Measurements from ENCODE around the gene GLO1. TPM values are rescaled to one million over a fixed set of nuclear protein-coding genes. Genes with fewer than 3 reads are reported as not detected.

The GLO1 gene
- polyA plus RNA-seq, 3 donors: 22.9 to 84.1 (median 39.5) TPM

- H3K27ac ChIP-seq (ENCODE audit: low read depth, low read length): no peak overlapping the region
Measured at GRCh38 chr6:38678178-38678760, 24.7 kb downstream of the GLO1 start.

GRCh38 chr6:38676974-38677544 is 25.9 kb downstream of the GLO1 start:
- WGBS, 3 donors: 26 to 74% (median 71%) methylated on average over 1 of the region's 1 CpG

More at GRCh38 chr6:38678178-38678760, 24.7 kb downstream of the GLO1 start:
- 88 to 95% (median 89%) methylated on average over 7 of the region's 7 CpGs for WGBS, 3 donors

DNA sequence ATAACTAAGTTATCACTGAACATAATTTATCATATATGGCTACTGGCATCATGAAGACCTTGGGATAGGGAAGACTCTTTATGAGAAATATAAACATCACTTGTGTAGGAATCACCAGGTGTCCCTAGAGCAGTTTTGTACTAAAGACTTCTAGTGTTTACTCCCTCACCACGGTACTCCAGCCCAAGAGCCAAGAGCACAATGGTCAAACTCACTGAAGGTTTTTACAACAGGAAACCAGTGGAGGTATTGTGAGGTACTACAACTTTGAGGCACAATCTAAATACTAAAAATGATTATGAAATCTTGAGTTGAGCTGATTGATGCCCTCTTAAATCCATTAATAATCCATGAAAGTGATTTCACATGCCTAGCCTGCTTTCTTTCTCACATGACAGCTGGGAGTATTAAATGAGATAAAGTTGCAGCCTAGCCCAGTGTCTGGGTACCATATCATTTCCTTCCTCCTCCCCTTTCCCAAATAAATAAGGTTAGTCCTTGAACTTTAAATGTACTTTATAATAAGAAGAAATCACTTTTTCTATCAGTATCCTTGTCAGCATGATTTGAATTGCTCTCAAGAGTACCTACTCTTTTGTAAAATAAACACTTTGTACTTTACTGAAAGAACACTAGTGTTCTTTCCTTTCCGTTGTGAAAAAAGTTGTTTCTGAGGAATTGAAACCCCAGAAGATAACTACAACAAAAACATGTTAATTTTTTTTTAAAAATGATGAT is 26.5 kb downstream of the GLO1 start:
- H3K27ac ChIP-seq (ENCODE audit: low read depth, low read length): no peak overlapping the region
- 40 to 81% (median 70%) methylated on average over 2 of the region's 2 CpGs for WGBS, 3 donors

More at GRCh38 chr6:38676974-38677544, 25.9 kb downstream of the GLO1 start:
- no peak overlapping the region for H3K27ac ChIP-seq (ENCODE audit: low read depth, low read length)

DNA sequence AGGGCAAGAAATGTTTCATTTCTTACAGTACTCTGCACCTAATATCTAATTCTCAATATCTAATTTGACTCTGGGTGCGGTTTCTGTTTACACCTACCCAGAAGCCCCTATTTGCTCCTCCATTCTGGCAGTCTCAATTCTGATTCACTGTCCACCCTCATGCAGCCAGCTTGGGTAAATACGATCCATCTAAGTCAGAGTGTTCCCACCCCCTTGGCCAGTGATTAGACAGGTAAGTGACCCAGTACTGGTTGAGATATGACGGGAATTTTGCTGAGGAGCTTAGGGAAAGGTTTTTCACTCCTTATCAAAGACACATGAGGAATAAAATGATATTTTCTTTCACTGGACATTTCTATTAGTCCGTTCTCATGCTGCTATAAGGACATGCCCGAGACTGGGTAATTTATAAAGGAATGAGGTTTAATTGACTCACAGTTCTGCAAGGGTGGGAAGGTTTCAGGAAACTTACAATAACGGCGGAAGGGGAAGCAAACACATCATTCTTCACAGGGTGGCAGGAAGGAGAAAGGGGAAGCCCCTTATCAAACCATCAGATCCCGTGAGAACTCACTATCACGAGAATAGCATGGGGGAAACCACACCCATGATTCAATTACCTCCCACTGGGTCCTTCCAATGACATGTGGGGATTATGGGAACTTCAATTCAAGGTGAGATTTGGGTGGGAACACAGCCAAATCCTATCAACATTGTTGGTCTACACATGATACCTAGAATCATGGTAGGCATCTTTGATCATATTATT is 29.4 kb downstream of the GLO1 start:
- WGBS, 3 donors: 18 to 35% (median 28%) methylated on average over 9 of the region's 9 CpGs
- H3K27ac ChIP-seq (ENCODE audit: low read depth, low read length): no peak overlapping the region

DNA sequence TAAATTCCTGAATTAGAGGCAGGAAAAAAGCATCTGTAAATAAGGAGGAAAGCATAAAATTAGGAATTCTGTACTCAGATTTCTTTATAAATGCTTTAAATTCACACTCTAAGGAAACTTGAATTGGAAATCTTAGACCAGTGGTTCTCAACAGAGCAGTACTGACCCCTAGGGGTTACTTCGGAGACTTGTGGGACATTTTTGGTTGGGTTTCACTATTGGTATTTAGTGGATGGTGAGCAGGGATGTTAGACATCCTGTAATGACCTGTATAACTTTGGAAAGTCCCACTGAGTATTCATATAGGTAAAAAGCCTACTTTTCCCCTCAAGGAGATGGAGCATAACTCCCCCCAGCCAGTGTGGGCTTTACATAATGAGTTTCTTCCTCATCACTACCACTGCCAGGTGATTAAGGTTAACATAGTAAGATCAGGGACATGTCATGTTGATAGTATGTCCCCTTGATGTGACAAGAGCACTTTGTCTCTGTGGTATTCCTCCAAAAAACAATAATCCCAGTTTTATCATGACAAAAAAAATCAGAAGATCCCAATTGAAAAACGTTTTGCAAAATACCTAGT is 31.0 kb downstream of the GLO1 start:
- WGBS, 3 donors: 12 to 19% (median 17%) methylated on average over 2 of the region's 2 CpGs

DNA sequence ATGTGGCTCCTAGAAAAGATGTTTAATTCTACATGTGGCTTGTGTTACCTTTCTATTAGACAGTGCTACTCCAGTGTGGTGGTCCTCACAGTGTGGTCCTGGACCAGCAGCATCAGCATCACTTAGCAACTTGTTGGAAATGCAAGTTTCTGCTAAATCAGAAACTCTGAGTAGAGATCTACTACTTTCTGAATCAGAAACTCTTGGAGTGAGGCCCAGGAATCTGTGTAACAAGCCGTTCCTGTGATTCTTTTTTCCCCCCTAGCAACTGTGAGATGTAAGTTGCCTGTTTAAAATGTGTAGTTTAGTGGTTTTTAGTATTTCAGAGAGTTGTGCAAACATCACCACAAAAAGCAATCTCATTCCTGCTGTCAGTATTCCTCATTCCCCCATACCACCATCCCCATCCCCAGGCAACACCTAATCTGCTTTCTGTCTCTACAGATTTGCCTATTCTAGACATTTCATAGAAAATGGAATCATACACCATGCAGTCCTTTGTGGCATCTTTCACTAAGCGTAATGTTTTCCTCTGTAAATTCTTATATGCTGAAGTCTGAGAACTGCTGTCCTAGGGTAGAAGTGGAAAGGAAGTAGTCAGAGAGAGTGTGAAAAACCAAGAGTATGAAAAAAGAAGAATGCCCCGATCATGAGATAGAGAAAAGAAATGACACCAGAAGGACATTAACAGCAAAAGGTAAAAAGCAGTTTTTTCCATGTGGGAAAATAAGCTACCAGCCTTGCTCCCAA is 44.4 kb downstream of the GLO1 start:
- H3K27ac ChIP-seq (ENCODE audit: low read depth, low read length): no peak overlapping the region
- WGBS, 3 donors: 86 to 94% (median 86%) methylated on average over 3 of the region's 3 CpGs

More for the DNA sequence above, 31.0 kb downstream of the GLO1 start:
- H3K27ac ChIP-seq (ENCODE audit: low read depth, low read length): no peak overlapping the region

DNA sequence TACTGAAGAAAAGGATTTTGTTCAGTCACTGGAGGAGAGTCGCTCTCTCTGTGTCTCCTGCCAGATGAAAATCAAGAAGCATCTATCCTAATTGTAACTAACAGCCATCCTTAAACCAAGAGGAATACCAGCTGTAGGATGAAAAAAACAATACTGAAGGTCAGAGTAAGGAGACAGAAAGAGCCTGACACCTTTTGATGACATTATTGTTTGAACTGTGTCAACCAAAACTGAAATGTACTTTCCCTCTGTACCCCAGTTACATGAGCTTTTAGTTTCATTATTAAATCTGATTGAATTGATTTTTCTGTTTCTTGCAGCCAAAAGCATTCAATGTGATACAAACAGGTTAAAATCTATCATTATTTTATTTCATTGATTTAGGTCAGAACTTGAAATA is 46.0 kb downstream of the GLO1 start:
- 95 to 98% (median 95%) methylated on average over 1 of the region's 1 CpG for WGBS, 3 donors

GRCh38 chr6:38654263-38654662 is 48.7 kb downstream of the GLO1 start:
- H3K27ac ChIP-seq (ENCODE audit: low read depth, low read length): no peak overlapping the region
- WGBS, 3 donors: 96 to 100% (median 97%) methylated on average over 2 of the region's 2 CpGs

More for the DNA sequence above, 46.0 kb downstream of the GLO1 start:
- H3K27ac ChIP-seq (ENCODE audit: low read depth, low read length): no peak overlapping the region

GRCh38 chr6:38651121-38651784 is 51.7 kb downstream of the GLO1 start:
- H3K27ac ChIP-seq (ENCODE audit: low read depth, low read length): no peak overlapping the region
- WGBS, 3 donors: 94 to 97% (median 95%) methylated on average over 2 of the region's 2 CpGs

DNA sequence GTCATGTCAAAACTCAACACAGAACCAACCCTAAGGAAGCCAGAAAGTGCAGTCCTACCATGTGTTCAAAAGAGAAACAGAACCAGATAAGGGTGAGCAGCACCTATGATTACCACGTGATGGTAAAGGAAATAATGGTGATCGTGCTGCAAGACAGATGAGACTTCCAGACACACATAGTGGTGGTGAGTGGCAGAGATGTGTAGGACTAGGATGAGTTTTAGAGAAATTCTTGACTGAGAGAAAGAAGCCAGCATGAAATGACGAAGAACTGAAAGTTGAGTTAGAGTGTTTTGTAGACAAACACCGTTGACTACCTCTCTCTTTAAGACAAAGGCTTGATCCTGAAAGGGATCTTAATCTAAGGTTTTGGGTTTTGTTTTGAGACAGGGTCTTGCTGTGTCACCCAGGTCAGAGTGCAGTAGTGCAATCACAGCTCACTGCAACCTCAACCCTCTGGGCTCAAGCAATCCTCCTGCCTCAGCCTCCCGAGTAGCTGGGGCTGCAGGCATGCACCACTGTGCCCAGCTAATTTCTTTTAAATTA is 52.7 kb downstream of the GLO1 start:
- H3K27ac ChIP-seq (ENCODE audit: low read depth, low read length): no peak overlapping the region
- WGBS, 3 donors: 90 to 96% (median 92%) methylated on average over 5 of the region's 5 CpGs

DNA sequence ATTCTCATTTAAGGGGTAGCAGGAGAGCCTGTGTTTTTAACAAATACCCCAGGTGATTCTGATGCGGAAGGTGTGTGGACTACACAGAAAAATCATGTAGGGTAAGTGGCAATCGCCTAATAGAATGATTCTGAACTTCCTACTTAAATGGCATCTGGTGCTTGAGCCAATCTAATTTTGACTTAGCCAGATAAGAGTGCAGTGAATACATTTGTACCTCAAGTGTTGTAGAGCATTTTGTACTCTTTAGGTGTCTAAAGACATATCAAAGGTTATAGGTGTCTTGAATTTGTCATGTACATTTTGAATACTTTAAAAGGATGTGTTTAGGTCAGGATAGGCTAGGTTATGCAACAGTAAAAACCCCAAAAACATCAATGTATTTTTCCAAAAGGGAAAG is 53.2 kb downstream of the GLO1 start:
- WGBS, 3 donors: 96 to 99% (median 97%) methylated on average over 2 of the region's 2 CpGs
- H3K27ac ChIP-seq (ENCODE audit: low read depth, low read length): no peak overlapping the region

GRCh38 chr6:38648629-38649028 is 54.3 kb downstream of the GLO1 start:
- no peak overlapping the region for H3K27ac ChIP-seq (ENCODE audit: low read depth, low read length)

DNA sequence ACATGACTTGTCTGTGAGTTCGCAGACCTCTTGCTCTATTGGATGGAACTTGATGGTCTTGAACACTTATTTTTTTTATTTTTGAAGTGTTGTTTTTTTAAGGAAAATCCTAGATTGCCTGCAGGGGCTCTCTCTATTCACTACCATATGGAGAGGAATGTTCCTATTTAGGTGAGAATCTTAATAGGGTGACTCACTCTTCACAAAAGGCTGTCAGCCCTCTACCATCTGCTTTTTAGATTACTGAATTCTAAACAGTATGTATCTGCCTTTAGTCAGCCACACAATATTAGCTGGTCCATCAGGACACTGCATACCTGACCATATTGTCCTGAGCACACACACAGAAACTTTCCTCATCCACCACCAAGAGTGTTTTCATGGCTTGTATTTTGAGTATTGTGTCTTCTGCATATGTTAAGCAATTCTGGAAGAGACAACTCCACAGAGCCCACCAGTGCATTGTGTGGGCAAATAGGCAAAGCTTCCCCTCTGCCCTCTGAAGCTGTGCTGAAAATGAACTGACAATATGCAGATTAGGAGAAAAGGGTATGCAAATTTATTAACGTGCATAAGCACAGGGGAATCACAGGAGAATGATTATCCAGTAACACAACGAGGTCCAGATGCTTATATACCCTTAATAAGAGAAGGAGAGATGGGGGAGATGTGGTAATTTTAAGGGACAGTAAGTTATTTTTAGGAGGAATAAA is 56.6 kb downstream of the GLO1 start:
- no peak overlapping the region for H3K27ac ChIP-seq (ENCODE audit: low read depth, low read length)
- 83 to 88% (median 83%) methylated on average over 3 of the region's 3 CpGs for WGBS, 3 donors

GRCh38 chr6:38644951-38645350 is 58.0 kb downstream of the GLO1 start:
- 52 to 65% (median 57%) methylated on average over 1 of the region's 1 CpG for WGBS, 3 donors

GRCh38 chr6:38640216-38640909 is 62.6 kb downstream of the GLO1 start:
- no peak overlapping the region for H3K27ac ChIP-seq (ENCODE audit: low read depth, low read length)
- 9 to 14% (median 11%) methylated on average over 32 of the region's 32 CpGs for WGBS, 3 donors

More at GRCh38 chr6:38644951-38645350, 58.0 kb downstream of the GLO1 start:
- no peak overlapping the region for H3K27ac ChIP-seq (ENCODE audit: low read depth, low read length)
